D721Med (cell line): ENCODE measurements around the gene KCNJ10.

Source experiments
- DNase-seq: peaks from one replicate; pipeline ENCODE4 v3.0.0; 2011; ENCODE audit warnings: low spot score; ENCODE audit not compliant: insufficient read length
- FAIRE-seq: peaks from 2 replicates; lab custom pipeline; 2011; peaks lifted over from hg19 to GRCh38; lab: Jason Lieb, UNC
- CTCF ChIP-seq: IDR thresholded peaks from 2 replicates; pipeline ENCODE4 v1.5.1; 2012; ENCODE audit warnings: mild to moderate bottlenecking, control low read depth; ENCODE audit not compliant: insufficient read depth; ENCODE audit errors: missing control alignments

KCNJ10 gene

GRCh38 chr1:159974350-159974965 lies 95.5 kb downstream of the KCNJ10 start:
- DNase-seq (no peak), FAIRE-seq (no peak)
- no peak for TF ChIP-seq CTCF

GRCh38 chr1:159973350-159973940 lies 96.5 kb downstream of the KCNJ10 start:
- DNase-seq (no peak), FAIRE-seq (no peak)
- TF ChIP-seq CTCF = no peak

GRCh38 chr1:159972443-159973205 lies 97.3 kb downstream of the KCNJ10 start:
- DNase-seq (no peak), FAIRE-seq (no peak)
- TF ChIP-seq CTCF = no peak

GRCh38 chr1:159970932-159971342 lies 99.0 kb downstream of the KCNJ10 start:
- TF ChIP-seq CTCF = no peak
- DNase-seq (no peak), FAIRE-seq (no peak)

GRCh38 chr1:159968901-159969300 lies 101.1 kb downstream of the KCNJ10 start:
- DNase-seq (no peak), FAIRE-seq (no peak)
- no peak for TF ChIP-seq CTCF

- DNase-seq (no peak), FAIRE-seq (no peak)
- no peak for TF ChIP-seq CTCF
These were observed 104.7 kb downstream of the KCNJ10 start for GRCh38 chr1:159965263-159965662.
